Measurements from ENCODE around the gene ZNF581.

ZNF581 gene

GRCh38 chr19:55602104-55603001, 41.1 kb upstream of the ZNF581 start:
- Histone ChIP-seq H3K36me3 (ENCODE audit: control insufficient read depth in 2 of 2, insufficient read depth in 1 of 2, low read length in 2 of 2) (peaks cover 6 to 9% of the 10 kb centered on the region in 2 experiments; a peak in 2 of 3 replicates), H3K27ac (ENCODE audit: extremely low read depth, low read depth, low read length) (no peak overlapping the region), H3K4me1 (ENCODE audit: control insufficient read depth, insufficient read depth, low read length) (peaks cover 8% of the 10 kb centered on the region; the same call in 1 of the 2 replicates), H3K4me3 (ENCODE audit: low read depth, low read length) (no peak overlapping the region), H3K9me3 (ENCODE audit: control insufficient read depth, insufficient read depth, low read depth, low read length) (no peaks in the 10 kb centered on the region)
- CTCF ChIA-PET, result interaction anchor here (2.9 kb wide), 1 partner anchor 135 kb away, joined by 8 read pairs; no protein-coding TSS in a partner anchor
- no peak for TF ChIP-seq ZFHX2 (tag by site-specific recombination; conservative IDR thresholded peaks at IDR 0.05)
- no peak for TF ChIP-seq SALL2 (tag by site-specific recombination; IDR thresholded peaks at IDR 0.05; ENCODE audit: borderline replicate concordance)
- TF ChIP-seq ZNF777 (tag by site-specific recombination; IDR thresholded peaks at IDR 0.05; ENCODE audit: borderline replicate concordance), result no peak
- TF ChIP-seq ZNF830 (tag by site-specific recombination; IDR thresholded peaks at IDR 0.05; ENCODE audit: low read depth), result no peak
- TF ChIP-seq ZFP41 (tag by site-specific recombination; IDR thresholded peaks at IDR 0.05; ENCODE audit: borderline replicate concordance), result no peak
- TF ChIP-seq MYNN (tag by site-specific recombination; IDR thresholded peaks at IDR 0.05; ENCODE audit: borderline replicate concordance), result no peak
- TF ChIP-seq GLIS1 (tag by site-specific recombination; IDR thresholded peaks at IDR 0.05), result no peak
- TF ChIP-seq KLF10 (tag by site-specific recombination; IDR thresholded peaks at IDR 0.05), result no peak
- TF ChIP-seq, protein P1, sequence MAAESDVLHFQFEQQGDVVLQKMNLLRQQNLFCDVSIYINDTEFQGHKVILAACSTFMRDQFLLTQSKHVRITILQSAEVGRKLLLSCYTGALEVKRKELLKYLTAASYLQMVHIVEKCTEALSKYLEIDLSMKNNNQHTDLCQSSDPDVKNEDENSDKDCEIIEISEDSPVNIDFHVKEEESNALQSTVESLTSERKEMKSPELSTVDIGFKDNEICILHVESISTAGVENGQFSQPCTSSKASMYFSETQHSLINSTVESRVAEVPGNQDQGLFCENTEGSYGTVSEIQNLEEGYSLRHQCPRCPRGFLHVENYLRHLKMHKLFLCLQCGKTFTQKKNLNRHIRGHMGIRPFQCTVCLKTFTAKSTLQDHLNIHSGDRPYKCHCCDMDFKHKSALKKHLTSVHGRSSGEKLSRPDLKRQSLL (tag by site-specific recombination; IDR thresholded peaks at IDR 0.05), result no peak
- TF ChIP-seq ZNF148 (tag by site-specific recombination; IDR thresholded peaks at IDR 0.05; ENCODE audit: borderline replicate concordance), result no peak
- TF ChIP-seq CTCF (tag by site-specific recombination; IDR thresholded peaks at IDR 0.05), result no peak
- no peak for TF ChIP-seq ZNF157 (tag by site-specific recombination; IDR thresholded peaks at IDR 0.05)
- no peak for TF ChIP-seq ZNF747 (tag by site-specific recombination; IDR thresholded peaks at IDR 0.05)
- POLR2A ChIA-PET, result interaction anchor here (0.5 to 3.8 kb wide), 4 partner anchors 16 to 209 kb away, joined by 3 to 34 read pairs (median 4); partner anchors contain the start of genes U2AF2 and ZNF784

GRCh38 chr19:55603115-55603514, 40.3 kb upstream of the ZNF581 start:
- Histone ChIP-seq H3K4me1 (ENCODE audit: control insufficient read depth, insufficient read depth, low read length) (peaks cover 8% of the 10 kb centered on the region; the same call in 1 of the 2 replicates), H3K4me3 (ENCODE audit: low read depth, low read length) (no peak overlapping the region), H3K36me3 (ENCODE audit: control insufficient read depth in 2 of 2, insufficient read depth in 1 of 2, low read length in 2 of 2) (peaks cover 7 to 12% of the 10 kb centered on the region in 2 experiments; a peak in 2 of 3 replicates), H3K27ac (ENCODE audit: extremely low read depth, low read depth, low read length) (peak overlapping the region; percentile 5; the same call in 1 of the 2 replicates), H3K9me3 (ENCODE audit: control insufficient read depth, insufficient read depth, low read depth, low read length) (no peaks in the 10 kb centered on the region)
- POLR2A ChIA-PET, result interaction anchor here (4.5 kb wide), 1 partner anchor 18 kb away, joined by 75 read pairs; the partner anchor contains the start of gene ZNF784
- CTCF ChIA-PET, result no interaction called here
- TF ChIP-seq, protein P2, sequence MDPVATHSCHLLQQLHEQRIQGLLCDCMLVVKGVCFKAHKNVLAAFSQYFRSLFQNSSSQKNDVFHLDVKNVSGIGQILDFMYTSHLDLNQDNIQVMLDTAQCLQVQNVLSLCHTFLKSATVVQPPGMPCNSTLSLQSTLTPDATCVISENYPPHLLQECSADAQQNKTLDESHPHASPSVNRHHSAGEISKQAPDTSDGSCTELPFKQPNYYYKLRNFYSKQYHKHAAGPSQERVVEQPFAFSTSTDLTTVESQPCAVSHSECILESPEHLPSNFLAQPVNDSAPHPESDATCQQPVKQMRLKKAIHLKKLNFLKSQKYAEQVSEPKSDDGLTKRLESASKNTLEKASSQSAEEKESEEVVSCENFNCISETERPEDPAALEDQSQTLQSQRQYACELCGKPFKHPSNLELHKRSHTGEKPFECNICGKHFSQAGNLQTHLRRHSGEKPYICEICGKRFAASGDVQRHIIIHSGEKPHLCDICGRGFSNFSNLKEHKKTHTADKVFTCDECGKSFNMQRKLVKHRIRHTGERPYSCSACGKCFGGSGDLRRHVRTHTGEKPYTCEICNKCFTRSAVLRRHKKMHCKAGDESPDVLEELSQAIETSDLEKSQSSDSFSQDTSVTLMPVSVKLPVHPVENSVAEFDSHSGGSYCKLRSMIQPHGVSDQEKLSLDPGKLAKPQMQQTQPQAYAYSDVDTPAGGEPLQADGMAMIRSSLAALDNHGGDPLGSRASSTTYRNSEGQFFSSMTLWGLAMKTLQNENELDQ (tag by site-specific recombination; IDR thresholded peaks at IDR 0.05; ENCODE audit: low read depth), result no peak
- TF ChIP-seq ZNF266 (tag by site-specific recombination; IDR thresholded peaks at IDR 0.05; ENCODE audit: low read depth) (no peak), ZNF621 (tag by site-specific recombination; IDR thresholded peaks at IDR 0.05) (no peak), ZNF391 (tag by site-specific recombination; IDR thresholded peaks at IDR 0.05; ENCODE audit: borderline replicate concordance, low read depth) (no peak), KLF9 (tag by site-specific recombination; IDR thresholded peaks at IDR 0.05; ENCODE audit: low read depth) (no peak), MZF1 (tag by site-specific recombination; IDR thresholded peaks at IDR 0.05; ENCODE audit: borderline replicate concordance) (no peak), ZNF654 (tag by site-specific recombination; IDR thresholded peaks at IDR 0.05; ENCODE audit: low read depth) (no peak), ZNF585B (tag by site-specific recombination; IDR thresholded peaks at IDR 0.05) (no peak), ZNF211 (tag by site-specific recombination; IDR thresholded peaks at IDR 0.05; ENCODE audit: low read depth) (no peak), BCL11A (tag by site-specific recombination; IDR thresholded peaks at IDR 0.05; ENCODE audit: low read depth) (no peak), ZNF138 (tag by site-specific recombination; IDR thresholded peaks at IDR 0.05; ENCODE audit: borderline replicate concordance) (no peak), FEZF1 (tag by site-specific recombination; IDR thresholded peaks at IDR 0.05) (no peak), ZNF747 (tag by site-specific recombination; IDR thresholded peaks at IDR 0.05) (no peak), ZNF335 (tag by site-specific recombination; conservative IDR thresholded peaks at IDR 0.05) (no peak)
